CD4-positive, alpha-beta T cell (primary cell): Measurements from ENCODE around the gene STAC2. TPM values are rescaled to one million over a fixed set of nuclear protein-coding genes. Genes with fewer than 3 reads are reported as not detected.

Experiments
- ATAC-seq: fragments of 200-7000 bp; cut with Tn5 transposase; one replicate; pipeline ENCODE4 v1.10.0; 2022; ENCODE audit warnings: mild to moderate bottlenecking; ENCODE audit not compliant: poor library complexity
- CTCF ChIA-PET: fragments of 350-600 bp; sonication (Branson Sonifier 250); formaldehyde crosslinking; loops from one replicate; lab custom pipeline; 2021; ENCODE audit warnings: antibody characterized with exemption, inconsistent platforms; lab: Charles Lee
- POLR2A ChIA-PET: fragments of 350-600 bp; sonication (Branson Sonifier 250); formaldehyde crosslinking; loops from one replicate; lab custom pipeline; 2021; ENCODE audit warnings: antibody characterized with exemption, inconsistent platforms; lab: Charles Lee
- DNase-seq, 14 experiments: peaks; one replicate each; pipeline ENCODE4 v3.0.0-alpha.2; 2013 to 2020; ENCODE audit warnings: mixed read lengths in 2 of 14
- H3K27ac ChIP-seq, 2 donors: one replicate each; pipeline versions ENCODE4 v1.5.1 to v1.7.0; 2013; ENCODE audit warnings: low read length in 2 of 2, low read depth in 1 of 2, mild to moderate bottlenecking in 1 of 2
- H3K27me3 ChIP-seq, 2 experiments: 1 replicate in 1 of 2; 2 replicates in 1 of 2; pipeline versions ENCODE4 v1.6.1 to v1.7.0; 2013; ENCODE audit warnings: low read length in 2 of 2, control low read depth in 1 of 2, mild to moderate bottlenecking in 1 of 2, moderate library complexity in 1 of 2; ENCODE audit not compliant: insufficient read depth in 2 of 2, control insufficient read depth in 1 of 2
- H3K36me3 ChIP-seq: one replicate; pipeline ENCODE4 v1.6.1; 2013; ENCODE audit warnings: low read length, control low read depth; ENCODE audit not compliant: insufficient read depth
- H3K4me1 ChIP-seq: one replicate; pipeline ENCODE4 v1.6.1; 2013; ENCODE audit warnings: low read length, control low read depth; ENCODE audit not compliant: insufficient read depth
- H3K4me3 ChIP-seq: one replicate; pipeline ENCODE4 v1.5.1; 2013; ENCODE audit warnings: mild to moderate bottlenecking, low read length, moderate library complexity
- H3K9me3 ChIP-seq, 2 experiments: 1 replicate in 1 of 2; 2 replicates in 1 of 2; pipeline versions ENCODE4 v1.6.1 to v1.7.0; 2013; ENCODE audit warnings: low read length in 2 of 2, mild to moderate bottlenecking in 2 of 2, control low read depth in 1 of 2, moderate library complexity in 1 of 2; ENCODE audit not compliant: control insufficient read depth in 1 of 2, insufficient read depth in 1 of 2
- H3K27ac Mint-ChIP-seq: one replicate; pipeline ENCODE4 v1.8.0; 2020; ENCODE audit warnings: mixed read lengths
- H3K27me3 Mint-ChIP-seq: one replicate; pipeline ENCODE4 v1.8.0; 2021; ENCODE audit warnings: mixed read lengths
- H3K36me3 Mint-ChIP-seq: one replicate; pipeline ENCODE4 v1.8.0; 2021; ENCODE audit warnings: low read depth, mixed read lengths
- H3K4me1 Mint-ChIP-seq: one replicate; pipeline ENCODE4 v1.8.0; 2021; ENCODE audit warnings: low read depth, mixed read lengths
- H3K4me3 Mint-ChIP-seq: one replicate; pipeline ENCODE4 v1.8.0; 2020; ENCODE audit warnings: mild to moderate bottlenecking, mixed read lengths
- H3K9me3 Mint-ChIP-seq: one replicate; pipeline ENCODE4 v1.8.0; 2020; ENCODE audit warnings: mixed read lengths
- CTCF ChIP-seq: fragments of 200-600 bp; IDR thresholded peaks from one replicate; pipeline ENCODE4 v1.8.0; 2022; ENCODE audit warnings: antibody characterized with exemption, mild to moderate bottlenecking
- intact Hi-C, 2 experiments: fragments of 100-400 bp; cut with DNase I in 1 of 2; cut with micrococcal nuclease in 1 of 2; formaldehyde crosslinking; loops; one replicate each; pipeline versions ENCODE4 v1.15.1 to v1.9.0; 2023 to 2025; cut with DNase I, micrococcal nuclease
- total RNA-seq, 174 experiments: library from RNA in 2 of 174; stranded (reverse) in 2 of 174; gene quantifications; one replicate each; pipeline ENCODE4 v1.2.3 and lab custom pipeline; 2021 to 2026

STAC2 gene
- total RNA-seq, 2 experiments from 2014 or later = not detected

- Mint-ChIP-seq H3K4me3 (no peak overlapping the region), H3K36me3 (no peaks in the 10 kb centered on the region), H3K27me3 (peaks cover 4% of the 10 kb centered on the region), H3K4me1 (peaks cover 37% of the 10 kb centered on the region), H3K9me3 (no peaks in the 10 kb centered on the region), H3K27ac (no peak overlapping the region)
- CTCF ChIA-PET = interaction anchor here (6.7 kb wide), 1 partner anchor 32 kb away, joined by 122 read pairs; no protein-coding TSS in a partner anchor
- intact Hi-C loops = no loop called here
- Histone ChIP-seq H3K4me1 (peaks cover 53% of the 10 kb centered on the region), H3K27ac (no peak overlapping the region), H3K9me3 (no peaks in the 10 kb centered on the region), H3K27me3 (no peaks in the 10 kb centered on the region), H3K36me3 (no peaks in the 10 kb centered on the region), H3K4me3 (no peak overlapping the region)
- POLR2A ChIA-PET = interaction anchor here (1.0 kb wide), 1 partner anchor 41 kb away, joined by 4 read pairs; the partner anchor contains the start of gene RPL19
- no peak for TF ChIP-seq CTCF
- ATAC-seq (no peak), DNase-seq (no peak)
These were observed 14.9 kb upstream of the STAC2 start for GRCh38 chr17:39240631-39241030.

GRCh38 chr17:39239640-39240314 lies 14.0 kb upstream of the STAC2 start:
- H3K36me3 Mint-ChIP-seq = no peaks in the 10 kb centered on the region
- H3K4me1 ChIP-seq = peaks cover 55% of the 10 kb centered on the region
- intact Hi-C loops = loop anchor here (10.0 kb wide), 2 partner anchors 165 to 255 kb away; no protein-coding TSS in a partner anchor

More at GRCh38 chr17:39239640-39240314, 14.0 kb upstream of the STAC2 start:
- H3K4me3 ChIP-seq = no peak overlapping the region
- Mint-ChIP-seq H3K4me3 (no peak overlapping the region), H3K27me3 (peaks cover 3% of the 10 kb centered on the region), H3K9me3 (no peaks in the 10 kb centered on the region), H3K27ac (peak overlapping the region; percentile 67), H3K4me1 (peaks cover 38% of the 10 kb centered on the region)
- no peaks in the 10 kb centered on the region for H3K27me3 ChIP-seq
- DNase-seq (peak; percentile 52 to 85 (median 66)), ATAC-seq (peak; percentile 39)
- POLR2A ChIA-PET = interaction anchor here (0.6 to 3.6 kb wide), 3 partner anchors 28 to 40 kb away, joined by 4 to 47 read pairs (median 36); partner anchors contain the start of gene RPL19
- H3K36me3 ChIP-seq = no peaks in the 10 kb centered on the region
- H3K27ac ChIP-seq = no peak overlapping the region
- TF ChIP-seq CTCF = peak; percentile 72
- CTCF ChIA-PET = interaction anchor here (0.5 to 5.2 kb wide), 8 partner anchors 12 to 435 kb away, joined by 3 to 62 read pairs (median 6); partner anchors contain the start of gene RPL19
- H3K9me3 ChIP-seq = no peaks in the 10 kb centered on the region
